HCT116 (cell line): Measurements from ENCODE around the gene COX7A1. TPM values are rescaled to one million over a fixed set of nuclear protein-coding genes. Genes with fewer than 3 reads are reported as not detected.
A peak's percentile ranks its signal among the peaks of the same experiment; 100 is the strongest.
"Not testable (repeated sequence)": the region's sequence is repeated elsewhere in the genome, so short reads cannot be mapped to it uniquely, and the experiment has no call there.

Experiments
- ATAC-seq: fragments of 200-7000 bp; cut with Tn5 transposase; 2 replicates; pipeline ENCODE4 v1.9.1; 2020; ENCODE audit warnings: mild to moderate bottlenecking, moderate library complexity
- BruUV-seq: library from RNA; stranded (reverse); fragments of 400-500 nt; replicated peaks from 2 replicates; lab custom pipeline; 2021; lab: Mats Ljungman, UMichigan
- CTCF ChIA-PET: fragments of 300-600 bp; sonication (Branson Sonifier 250); formaldehyde crosslinking; loops from one replicate; lab custom pipeline; 2021; ENCODE audit warnings: antibody characterized with exemption; lab: Charles Lee
- POLR2A ChIA-PET: fragments of 300-600, 350-600 bp; sonication (Branson Sonifier 250); formaldehyde crosslinking; loops from one replicate; lab custom pipeline; 2021; ENCODE audit warnings: antibody characterized with exemption; lab: Charles Lee
- RAD21 ChIA-PET, 2 experiments: fragments of 300-600 bp; sonication (Branson Sonifier 250); formaldehyde crosslinking; loops; one replicate each; lab custom pipeline; 2023; ENCODE audit warnings: low total read pairs in 2 of 2; ENCODE audit not compliant: uncharacterized antibody in 2 of 2, unreplicated experiment in 2 of 2, low non-redundant PET in 1 of 2; lab: Charles Lee
- DNase-seq: peaks from one replicate; pipeline ENCODE4 v3.0.0-alpha.2; 2010; ENCODE audit warnings: low read depth, low spot score
- H2AFZ ChIP-seq: fragments of 200-600 bp; shearing (Covaris generic), sonication (generic); 2 replicates; pipeline ENCODE4 v1.6.1; 2017; ENCODE audit warnings: low read depth, mixed run types, mixed read lengths, antibody characterized with exemption, low read length; ENCODE audit not compliant: poor library complexity, severe bottlenecking
- H3K27ac ChIP-seq: 2 replicates; pipeline ENCODE4 v1.5.1; 2012; ENCODE audit warnings: low read depth, low read length
- H3K27me3 ChIP-seq: fragments of 200-600 bp; sonication (generic); 2 replicates; pipeline ENCODE4 v1.6.1; 2016; ENCODE audit warnings: mixed run types, low read length, mixed read lengths; ENCODE audit not compliant: insufficient read depth
- H3K36me3 ChIP-seq, 2 experiments: fragments of 200-500 bp in 1 of 2; fragments of 200-600 bp in 1 of 2; sonication (Bioruptor generic) in 1 of 2; sonication (generic) in 1 of 2; 2 replicates each; pipeline versions ENCODE4 v1.5.1 to v1.6.1; 2014 to 2016; ENCODE audit warnings: low read length in 2 of 2, inconsistent platforms in 1 of 2, mixed read lengths in 1 of 2, mixed run types in 1 of 2; ENCODE audit not compliant: insufficient read depth in 2 of 2, control insufficient read depth in 1 of 2
- H3K4me1 ChIP-seq, 2 experiments: fragments of 200-600 bp in 1 of 2; sonication (generic) in 1 of 2; 2 replicates each; pipeline versions ENCODE4 v1.5.1 to v1.6.1; 2012 to 2017; ENCODE audit warnings: low read length in 2 of 2, inconsistent platforms in 1 of 2, mild to moderate bottlenecking in 1 of 2, mixed read lengths in 1 of 2, mixed run types in 1 of 2, moderate library complexity in 1 of 2; ENCODE audit not compliant: insufficient read depth in 2 of 2, control insufficient read depth in 1 of 2
- H3K4me2 ChIP-seq: fragments of 200-600 bp; sonication (generic); 2 replicates; pipeline ENCODE4 v1.6.1; 2017; ENCODE audit warnings: mixed run types, low read length, mixed read lengths
- H3K4me3 ChIP-seq, 2 experiments: fragments of 200-600 bp in 1 of 2; sonication (generic) in 1 of 2; replicated peaks in 1 of 2; 2 replicates each; pipeline ENCODE4 v1.5.1; 2011 to 2016; ENCODE audit warnings: low read length in 2 of 2, control low read depth in 1 of 2, low read depth in 1 of 2, mild to moderate bottlenecking in 1 of 2, mixed read lengths in 1 of 2, mixed run types in 1 of 2
- H3K79me2 ChIP-seq: fragments of 200-600 bp; sonication (generic); 2 replicates; pipeline ENCODE4 v1.6.1; 2017; ENCODE audit warnings: mild to moderate bottlenecking, mixed run types, low read length, moderate library complexity, mixed read lengths; ENCODE audit not compliant: insufficient read depth
- H3K9ac ChIP-seq: fragments of 200-600 bp; sonication (generic); 2 replicates; pipeline ENCODE4 v1.6.1; 2016; ENCODE audit warnings: low read length, mixed read lengths
- H3K9me2 ChIP-seq: fragments of 200-600 bp; sonication (generic), shearing (Covaris generic); 2 replicates; pipeline ENCODE4 v1.6.1; 2017; ENCODE audit warnings: mixed run types, mild to moderate bottlenecking, moderate library complexity; ENCODE audit not compliant: insufficient read depth
- H3K9me3 ChIP-seq, 2 experiments: fragments of 200-500 bp in 1 of 2; fragments of 200-600 bp in 1 of 2; sonication (Bioruptor generic) in 1 of 2; sonication (generic) in 1 of 2; 2 replicates each; pipeline ENCODE4 v1.6.1; 2014 to 2017; ENCODE audit warnings: low read length in 2 of 2, mixed read lengths in 2 of 2, inconsistent platforms in 1 of 2, low read depth in 1 of 2, mild to moderate bottlenecking in 1 of 2, mixed run types in 1 of 2, moderate library complexity in 1 of 2; ENCODE audit not compliant: control insufficient read depth in 1 of 2, insufficient read depth in 1 of 2
- H4K20me1 ChIP-seq: fragments of 200-600 bp; sonication (generic), shearing (Covaris generic); 2 replicates; pipeline ENCODE4 v1.6.1; 2017; ENCODE audit warnings: mixed run types, mild to moderate bottlenecking, moderate library complexity; ENCODE audit not compliant: insufficient read depth
- CBX3 ChIP-seq: IDR thresholded peaks from 2 replicates; pipeline ENCODE4 v1.6.1; 2012; ENCODE audit warnings: low read depth
- CEBPB ChIP-seq: IDR thresholded peaks from 2 replicates; pipeline ENCODE4 v1.6.1; 2012; ENCODE audit warnings: low read depth
- EGR1 ChIP-seq: IDR thresholded peaks from 2 replicates; pipeline ENCODE4 v1.6.1; 2012; ENCODE audit warnings: low read depth
- EZH2phosphoT487 ChIP-seq: fragments of 200-600 bp; IDR thresholded peaks from 2 replicates; pipeline ENCODE4 v1.6.1; 2018; ENCODE audit warnings: antibody characterized with exemption, borderline replicate concordance
- JUND ChIP-seq: IDR thresholded peaks from 2 replicates; pipeline ENCODE4 v1.6.1; 2012
- RAD21 ChIP-seq: IDR thresholded peaks from 2 replicates; pipeline ENCODE4 v1.6.1; 2012; ENCODE audit warnings: low read depth, mild to moderate bottlenecking
- SIN3A ChIP-seq: IDR thresholded peaks from 2 replicates; pipeline ENCODE4 v1.6.1; 2012; ENCODE audit warnings: low read depth
- SP1 ChIP-seq: IDR thresholded peaks from 2 replicates; pipeline ENCODE4 v1.6.1; 2012; ENCODE audit warnings: low read depth
- SRF ChIP-seq: IDR thresholded peaks from 2 replicates; pipeline ENCODE4 v1.6.1; 2012; ENCODE audit warnings: low read depth
- YY1 ChIP-seq: IDR thresholded peaks from 2 replicates; pipeline ENCODE4 v1.6.1; 2011; ENCODE audit warnings: low read length, low read depth, moderate library complexity, mild to moderate bottlenecking; ENCODE audit not compliant: insufficient replicate concordance; ENCODE audit errors: extremely low read depth
- ZFX ChIP-seq: fragments of 450-650 bp; IDR thresholded peaks from 2 replicates; pipeline ENCODE4 v1.6.1; 2017
- intact Hi-C: fragments of 100-400 bp; cut with micrococcal nuclease; formaldehyde crosslinking; loops from 2 replicates; pipeline ENCODE4 v1.10.0; 2022
- total RNA-seq: library from RNA; stranded (reverse); gene quantifications from one replicate; pipeline ENCODE4 v1.2.1, GENCODE V29; 2021; ENCODE audit not compliant: unreplicated experiment
- TF ChIP-seq, protein P1 (sequence below): IDR thresholded peaks from 2 replicates; pipeline ENCODE4 v1.6.1; 2011; ENCODE audit warnings: mild to moderate bottlenecking, low read length, moderate library complexity; ENCODE audit not compliant: insufficient replicate concordance; ENCODE audit errors: extremely low read depth
- TF ChIP-seq, protein P2 (sequence below): IDR thresholded peaks from 2 replicates; pipeline ENCODE4 v1.6.1; 2012; ENCODE audit warnings: low read depth
- TF ChIP-seq, protein P3 (sequence below): IDR thresholded peaks from 2 replicates; pipeline ENCODE4 v1.6.1; 2012
- TF ChIP-seq, protein P4 (sequence below), 3 experiments: fragments of 200-600 bp in 1 of 3; sonication (generic) in 1 of 3; IDR thresholded peaks in 2 of 3; conservative IDR thresholded peaks in 1 of 3; 2 replicates each; pipeline ENCODE4 v1.5.1; 2012 to 2017; ENCODE audit warnings: low read depth in 2 of 3, low read length in 2 of 3, antibody characterized with exemption in 1 of 3, borderline replicate concordance in 1 of 3, control low read depth in 1 of 3, mild to moderate bottlenecking in 1 of 3, mixed read lengths in 1 of 3, mixed run types in 1 of 3, moderate library complexity in 1 of 3; ENCODE audit not compliant: insufficient read depth in 1 of 3

COX7A1 gene
- total RNA-seq, 1 experiment from 2014 or later, result not detected

DNA sequence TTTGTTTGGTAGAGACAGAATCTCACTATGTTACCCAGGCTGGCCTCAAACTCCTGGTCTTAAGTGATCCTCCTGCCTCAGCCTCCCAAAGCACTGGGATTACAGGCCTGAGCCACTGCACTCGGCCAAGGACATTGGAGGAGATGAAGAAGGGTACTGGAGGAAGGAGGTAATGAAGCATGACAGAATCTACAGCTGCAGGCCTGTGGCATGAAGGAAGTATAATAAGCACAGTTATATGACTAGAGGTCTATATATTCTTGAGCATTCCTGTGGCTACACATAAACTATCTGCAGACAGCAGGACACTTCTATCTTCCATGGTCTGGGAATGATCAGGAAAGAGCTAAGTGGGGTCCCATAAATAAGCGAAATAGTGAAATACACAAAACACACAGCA lies 44.0 kb upstream of the COX7A1 start:
- intact Hi-C loops, result no loop called here
- no peaks in the 10 kb centered on the region for H3K9me3 ChIP-seq
- H3K9ac ChIP-seq, result no peak overlapping the region
- H3K27ac ChIP-seq, result no peak overlapping the region
- ATAC-seq (no peak), DNase-seq (no peak)
- peaks cover 0 to 10% of the 10 kb centered on the region in 2 experiments; a peak in 2 of 4 replicates for H3K4me1 ChIP-seq
- POLR2A ChIA-PET, result no interaction called here
- no peak overlapping the region for H2AFZ ChIP-seq
- H3K9me2 ChIP-seq, result no peaks in the 10 kb centered on the region
- H3K36me3 ChIP-seq, result no peaks in the 10 kb centered on the region
- BruUV-seq, result no TSS peak
- TF ChIP-seq RAD21 (no peak), EZH2phosphoT487 (no peak), EGR1 (no peak), ZFX (no peak), SIN3A (no peak), YY1 (no peak), CBX3 (no peak), SRF (no peak), SP1 (no peak), CEBPB (no peak), JUND (no peak)
- TF ChIP-seq, protein P1, sequence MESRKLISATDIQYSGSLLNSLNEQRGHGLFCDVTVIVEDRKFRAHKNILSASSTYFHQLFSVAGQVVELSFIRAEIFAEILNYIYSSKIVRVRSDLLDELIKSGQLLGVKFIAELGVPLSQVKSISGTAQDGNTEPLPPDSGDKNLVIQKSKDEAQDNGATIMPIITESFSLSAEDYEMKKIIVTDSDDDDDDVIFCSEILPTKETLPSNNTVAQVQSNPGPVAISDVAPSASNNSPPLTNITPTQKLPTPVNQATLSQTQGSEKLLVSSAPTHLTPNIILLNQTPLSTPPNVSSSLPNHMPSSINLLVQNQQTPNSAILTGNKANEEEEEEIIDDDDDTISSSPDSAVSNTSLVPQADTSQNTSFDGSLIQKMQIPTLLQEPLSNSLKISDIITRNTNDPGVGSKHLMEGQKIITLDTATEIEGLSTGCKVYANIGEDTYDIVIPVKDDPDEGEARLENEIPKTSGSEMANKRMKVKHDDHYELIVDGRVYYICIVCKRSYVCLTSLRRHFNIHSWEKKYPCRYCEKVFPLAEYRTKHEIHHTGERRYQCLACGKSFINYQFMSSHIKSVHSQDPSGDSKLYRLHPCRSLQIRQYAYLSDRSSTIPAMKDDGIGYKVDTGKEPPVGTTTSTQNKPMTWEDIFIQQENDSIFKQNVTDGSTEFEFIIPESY, result no peak
- TF ChIP-seq, protein P2, sequence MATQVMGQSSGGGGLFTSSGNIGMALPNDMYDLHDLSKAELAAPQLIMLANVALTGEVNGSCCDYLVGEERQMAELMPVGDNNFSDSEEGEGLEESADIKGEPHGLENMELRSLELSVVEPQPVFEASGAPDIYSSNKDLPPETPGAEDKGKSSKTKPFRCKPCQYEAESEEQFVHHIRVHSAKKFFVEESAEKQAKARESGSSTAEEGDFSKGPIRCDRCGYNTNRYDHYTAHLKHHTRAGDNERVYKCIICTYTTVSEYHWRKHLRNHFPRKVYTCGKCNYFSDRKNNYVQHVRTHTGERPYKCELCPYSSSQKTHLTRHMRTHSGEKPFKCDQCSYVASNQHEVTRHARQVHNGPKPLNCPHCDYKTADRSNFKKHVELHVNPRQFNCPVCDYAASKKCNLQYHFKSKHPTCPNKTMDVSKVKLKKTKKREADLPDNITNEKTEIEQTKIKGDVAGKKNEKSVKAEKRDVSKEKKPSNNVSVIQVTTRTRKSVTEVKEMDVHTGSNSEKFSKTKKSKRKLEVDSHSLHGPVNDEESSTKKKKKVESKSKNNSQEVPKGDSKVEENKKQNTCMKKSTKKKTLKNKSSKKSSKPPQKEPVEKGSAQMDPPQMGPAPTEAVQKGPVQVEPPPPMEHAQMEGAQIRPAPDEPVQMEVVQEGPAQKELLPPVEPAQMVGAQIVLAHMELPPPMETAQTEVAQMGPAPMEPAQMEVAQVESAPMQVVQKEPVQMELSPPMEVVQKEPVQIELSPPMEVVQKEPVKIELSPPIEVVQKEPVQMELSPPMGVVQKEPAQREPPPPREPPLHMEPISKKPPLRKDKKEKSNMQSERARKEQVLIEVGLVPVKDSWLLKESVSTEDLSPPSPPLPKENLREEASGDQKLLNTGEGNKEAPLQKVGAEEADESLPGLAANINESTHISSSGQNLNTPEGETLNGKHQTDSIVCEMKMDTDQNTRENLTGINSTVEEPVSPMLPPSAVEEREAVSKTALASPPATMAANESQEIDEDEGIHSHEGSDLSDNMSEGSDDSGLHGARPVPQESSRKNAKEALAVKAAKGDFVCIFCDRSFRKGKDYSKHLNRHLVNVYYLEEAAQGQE, result no peak
- TF ChIP-seq, protein P3, sequence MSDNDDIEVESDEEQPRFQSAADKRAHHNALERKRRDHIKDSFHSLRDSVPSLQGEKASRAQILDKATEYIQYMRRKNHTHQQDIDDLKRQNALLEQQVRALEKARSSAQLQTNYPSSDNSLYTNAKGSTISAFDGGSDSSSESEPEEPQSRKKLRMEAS, result no peak
- TF ChIP-seq, protein P4, sequence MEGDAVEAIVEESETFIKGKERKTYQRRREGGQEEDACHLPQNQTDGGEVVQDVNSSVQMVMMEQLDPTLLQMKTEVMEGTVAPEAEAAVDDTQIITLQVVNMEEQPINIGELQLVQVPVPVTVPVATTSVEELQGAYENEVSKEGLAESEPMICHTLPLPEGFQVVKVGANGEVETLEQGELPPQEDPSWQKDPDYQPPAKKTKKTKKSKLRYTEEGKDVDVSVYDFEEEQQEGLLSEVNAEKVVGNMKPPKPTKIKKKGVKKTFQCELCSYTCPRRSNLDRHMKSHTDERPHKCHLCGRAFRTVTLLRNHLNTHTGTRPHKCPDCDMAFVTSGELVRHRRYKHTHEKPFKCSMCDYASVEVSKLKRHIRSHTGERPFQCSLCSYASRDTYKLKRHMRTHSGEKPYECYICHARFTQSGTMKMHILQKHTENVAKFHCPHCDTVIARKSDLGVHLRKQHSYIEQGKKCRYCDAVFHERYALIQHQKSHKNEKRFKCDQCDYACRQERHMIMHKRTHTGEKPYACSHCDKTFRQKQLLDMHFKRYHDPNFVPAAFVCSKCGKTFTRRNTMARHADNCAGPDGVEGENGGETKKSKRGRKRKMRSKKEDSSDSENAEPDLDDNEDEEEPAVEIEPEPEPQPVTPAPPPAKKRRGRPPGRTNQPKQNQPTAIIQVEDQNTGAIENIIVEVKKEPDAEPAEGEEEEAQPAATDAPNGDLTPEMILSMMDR (IDR thresholded peaks at IDR 0.05 in 2 of 3, conservative IDR thresholded peaks at IDR 0.05 in 1 of 3; ENCODE audit: borderline replicate concordance in 1 of 3, insufficient read depth in 1 of 3, low read depth in 2 of 3, low read length in 2 of 3), result no peak
- H3K27me3 ChIP-seq, result no peaks in the 10 kb centered on the region
- H3K4me3 ChIP-seq, result no peak overlapping the region
- H3K79me2 ChIP-seq, result no peaks in the 10 kb centered on the region
- H4K20me1 ChIP-seq, result no peaks in the 10 kb centered on the region
- CTCF ChIA-PET, result no interaction called here
- no peak overlapping the region; the same call in 1 of the 2 replicates for H3K4me2 ChIP-seq
- RAD21 ChIA-PET, result no interaction called here

DNA sequence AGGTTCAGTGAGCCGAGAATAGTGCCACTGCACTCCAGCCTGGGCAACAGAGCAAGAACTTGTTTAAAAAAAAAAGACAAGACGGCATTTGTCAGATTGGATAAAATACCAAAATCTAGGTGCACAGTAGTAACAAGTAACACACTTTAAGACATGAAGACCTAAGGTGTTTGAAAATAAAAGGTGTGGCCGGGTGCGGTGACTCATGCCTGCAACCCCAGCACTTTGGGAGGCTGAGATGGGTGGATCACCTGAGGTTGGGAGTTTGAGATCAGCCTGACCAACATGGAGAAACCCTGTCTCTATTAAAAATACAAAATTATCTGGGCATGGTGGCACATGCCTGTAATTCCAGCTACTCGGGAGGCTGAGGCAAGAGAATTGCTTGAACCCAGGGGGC lies 34.5 kb upstream of the COX7A1 start:
- H3K27ac ChIP-seq, BruUV-seq, H3K9me3 ChIP-seq, H3K4me3 ChIP-seq, H3K36me3 ChIP-seq, H3K9ac ChIP-seq, H2AFZ ChIP-seq, ATAC-seq, DNase-seq, H3K9me2 ChIP-seq, POLR2A ChIA-PET, intact Hi-C loops, RAD21 ChIA-PET, H3K79me2 ChIP-seq, H4K20me1 ChIP-seq, H3K27me3 ChIP-seq, CTCF ChIA-PET: not testable (repeated sequence)
- peak overlapping the region; percentile 26 for H3K4me2 ChIP-seq
- H3K4me1 ChIP-seq, result peaks cover 15 to 39% of the 10 kb centered on the region in 2 experiments
